GM12892 (cell line): Measurements from ENCODE around the gene ACOT12.

Experiments
- POLR2A ChIP-seq: IDR thresholded peaks from 2 replicates; pipeline ENCODE4 v1.6.1; 2011; ENCODE audit warnings: low read depth, low read length, control low read depth
- POLR2AphosphoS5 ChIP-seq: IDR thresholded peaks from 2 replicates; pipeline ENCODE4 v1.6.1; 2011; ENCODE audit warnings: low read depth, low read length, control low read depth
- TAF1 ChIP-seq: IDR thresholded peaks from 2 replicates; pipeline ENCODE4 v1.6.1; 2011; ENCODE audit warnings: low read depth, mild to moderate bottlenecking, control low read depth, low read length, borderline replicate concordance

DNA sequence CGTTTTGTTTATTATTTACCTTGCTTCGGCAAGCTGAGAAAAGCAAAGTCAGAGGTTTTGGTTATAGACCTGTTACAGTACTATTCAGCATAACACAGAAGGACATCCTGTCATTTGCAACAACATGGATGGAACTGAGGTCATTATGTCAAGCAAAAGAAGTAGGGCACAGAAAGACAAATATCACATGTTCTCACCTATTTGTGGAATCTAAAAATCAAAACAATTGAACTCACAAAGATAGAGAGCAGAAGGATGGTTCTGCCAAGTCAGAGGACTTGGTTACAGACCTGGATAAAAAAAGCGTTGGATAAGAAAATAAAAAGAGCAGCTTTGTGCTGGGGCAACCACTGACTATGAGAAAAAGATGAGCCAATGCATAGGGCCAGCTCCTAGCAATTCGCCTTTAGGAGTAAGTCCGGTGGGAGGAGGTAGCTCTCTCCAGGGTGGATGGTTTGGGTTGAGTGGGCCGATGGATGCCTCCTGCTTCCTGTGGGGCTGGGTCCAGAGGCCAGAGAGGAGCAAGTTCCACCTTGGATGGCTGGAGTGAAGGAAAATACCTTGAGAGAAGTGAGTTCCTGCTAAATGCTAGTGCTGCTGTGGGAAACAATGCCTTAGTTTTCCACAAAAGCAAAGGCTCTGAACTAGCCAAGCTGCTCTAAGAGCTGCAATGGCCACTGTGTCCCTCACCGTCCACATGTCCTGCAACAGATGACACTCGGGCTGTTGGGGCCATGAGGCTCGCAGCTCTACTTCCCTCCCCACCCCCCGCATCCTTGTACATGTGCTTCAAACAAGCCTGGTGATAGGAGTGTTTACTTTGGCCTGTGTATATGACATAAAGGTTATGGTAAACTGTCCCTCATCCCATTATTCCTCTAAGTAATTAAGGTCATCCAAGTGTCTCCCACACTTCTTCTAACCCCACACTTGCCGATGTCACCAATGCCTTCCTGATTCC is 38.4 kb downstream of the ACOT12 start:
- TF ChIP-seq POLR2A (no peak), POLR2AphosphoS5 (no peak), TAF1 (no peak)
